Kidney (tissue), 14 donors: ENCODE data around the gene KRT73. TPM values are rescaled to one million over a fixed set of nuclear protein-coding genes. Genes with fewer than 3 reads are reported as not detected.

ENCODE experiments used
- DNase-seq, 5 donors: peaks; one replicate each; pipeline ENCODE4 v3.0.0-alpha.2; 2013 to 2020
- FAIRE-seq: peaks from 2 replicates; lab custom pipeline; 2012; peaks lifted over from hg19 to GRCh38; lab: Jason Lieb, UNC
- H3K27ac ChIP-seq, 2 donors: one replicate each; pipeline ENCODE4 v1.7.0; 2013; ENCODE audit warnings: low read depth in 2 of 2, low read length in 2 of 2, inconsistent platforms in 1 of 2
- H3K27me3 ChIP-seq: one replicate; pipeline ENCODE4 v1.7.1; 2013; ENCODE audit warnings: low read length, inconsistent platforms; ENCODE audit not compliant: control insufficient read depth, insufficient read depth
- H3K36me3 ChIP-seq, 3 donors: one replicate each; pipeline versions ENCODE4 v1.7.0 to v1.7.1; 2013; ENCODE audit warnings: low read length in 3 of 3, control low read depth in 1 of 3, inconsistent platforms in 1 of 3; ENCODE audit not compliant: insufficient read depth in 3 of 3, control insufficient read depth in 2 of 3
- H3K4me1 ChIP-seq, 3 donors: one replicate each; pipeline versions ENCODE4 v1.7.0 to v1.7.1; 2013; ENCODE audit warnings: low read length in 3 of 3, inconsistent platforms in 1 of 3, low read depth in 1 of 3; ENCODE audit not compliant: control insufficient read depth in 2 of 3, insufficient read depth in 2 of 3
- H3K4me3 ChIP-seq, 3 donors: one replicate each; pipeline versions ENCODE4 v1.7.0 to v1.8.1; 2013; ENCODE audit warnings: low read length in 3 of 3, control low read depth in 1 of 3, inconsistent platforms in 1 of 3
- H3K9ac ChIP-seq, 3 donors: one replicate each; pipeline versions ENCODE4 v1.7.0 to v1.7.1; 2013; ENCODE audit warnings: low read length in 3 of 3, control low read depth in 1 of 3, inconsistent platforms in 1 of 3
- H3K9me3 ChIP-seq, 3 donors: one replicate each; pipeline versions ENCODE4 v1.7.0 to v1.7.1; 2013; ENCODE audit warnings: low read length in 3 of 3, control low read depth in 1 of 3, inconsistent platforms in 1 of 3; ENCODE audit not compliant: control insufficient read depth in 2 of 3, insufficient read depth in 1 of 3
- intact Hi-C: fragments of 100-400 bp; cut with DNase I; formaldehyde crosslinking; loops from one replicate; pipeline ENCODE4 v1.11.1; 2022
- polyA plus RNA-seq: library from polyadenylated mRNA; stranded (reverse); fragments of 350-450 nt; fragmentation: Illumina TruSeq; extraction: RNeasy Lipid Tissue Mini Kit (QIAGEN cat#74804); gene quantifications from one replicate; pipeline ENCODE4 v1.2.3, GENCODE V29; 2014; ENCODE audit warnings: low read depth, low replicate concordance; ENCODE audit not compliant: insufficient read depth
- total RNA-seq: library from RNA; stranded (reverse); fragmentation: NEBNext Ultra II Directional; extraction: Animal tissue kit (Norgen Biotek cat#: 25700); gene quantifications from one replicate; pipeline ENCODE4 v1.2.1, GENCODE V29; 2021
- TF ChIP-seq, protein P1 (sequence below): IDR thresholded peaks from 3 replicates; pipeline ENCODE4 v1.5.1; 2012; ENCODE audit warnings: mild to moderate bottlenecking, moderate library complexity, borderline replicate concordance; ENCODE audit not compliant: insufficient read depth; ENCODE audit errors: extremely low read depth
- donor health status: control.
- donor health status: control.
- donor health status: control.
- donor health status: control.
- donor health status: control.
- donor health status: DM: yes; HTN: yes; CAD: no.
- donor health status: Normal renal cell carcinoma (clear cell type).

The KRT73 gene
- total and polyA plus RNA-seq, 2 donors from 2014 or later = not detected

GRCh38 chr12:52658196-52658595, 39.8 kb upstream of the KRT73 start:
- no peaks in the 10 kb centered on the region for H3K27me3 ChIP-seq
- FAIRE-seq = no peak
- no peak overlapping the region for H3K27ac ChIP-seq
- H3K9me3 ChIP-seq = no peaks in the 10 kb centered on the region
- DNase-seq = no peak
- no peaks in the 10 kb centered on the region for H3K36me3 ChIP-seq
- H3K4me3 ChIP-seq = no peak overlapping the region
- intact Hi-C loops = no loop called here
- H3K9ac ChIP-seq = no peak overlapping the region
- TF ChIP-seq, protein P1, sequence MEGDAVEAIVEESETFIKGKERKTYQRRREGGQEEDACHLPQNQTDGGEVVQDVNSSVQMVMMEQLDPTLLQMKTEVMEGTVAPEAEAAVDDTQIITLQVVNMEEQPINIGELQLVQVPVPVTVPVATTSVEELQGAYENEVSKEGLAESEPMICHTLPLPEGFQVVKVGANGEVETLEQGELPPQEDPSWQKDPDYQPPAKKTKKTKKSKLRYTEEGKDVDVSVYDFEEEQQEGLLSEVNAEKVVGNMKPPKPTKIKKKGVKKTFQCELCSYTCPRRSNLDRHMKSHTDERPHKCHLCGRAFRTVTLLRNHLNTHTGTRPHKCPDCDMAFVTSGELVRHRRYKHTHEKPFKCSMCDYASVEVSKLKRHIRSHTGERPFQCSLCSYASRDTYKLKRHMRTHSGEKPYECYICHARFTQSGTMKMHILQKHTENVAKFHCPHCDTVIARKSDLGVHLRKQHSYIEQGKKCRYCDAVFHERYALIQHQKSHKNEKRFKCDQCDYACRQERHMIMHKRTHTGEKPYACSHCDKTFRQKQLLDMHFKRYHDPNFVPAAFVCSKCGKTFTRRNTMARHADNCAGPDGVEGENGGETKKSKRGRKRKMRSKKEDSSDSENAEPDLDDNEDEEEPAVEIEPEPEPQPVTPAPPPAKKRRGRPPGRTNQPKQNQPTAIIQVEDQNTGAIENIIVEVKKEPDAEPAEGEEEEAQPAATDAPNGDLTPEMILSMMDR = no peak
- no peaks in the 10 kb centered on the region for H3K4me1 ChIP-seq

- DNase-seq (no peak), FAIRE-seq (no peak)
- no peaks in the 10 kb centered on the region for H3K36me3 ChIP-seq
- no peaks in the 10 kb centered on the region for H3K9me3 ChIP-seq
- no peak overlapping the region for H3K9ac ChIP-seq
- H3K27ac ChIP-seq = no peak overlapping the region
- intact Hi-C loops = no loop called here
- no peak overlapping the region for H3K4me3 ChIP-seq
- TF ChIP-seq, protein P1 = no peak
- H3K4me1 ChIP-seq = no peaks in the 10 kb centered on the region
- no peaks in the 10 kb centered on the region for H3K27me3 ChIP-seq
Observed at GRCh38 chr12:52657250-52657902, 39.0 kb upstream of the KRT73 start.

DNA sequence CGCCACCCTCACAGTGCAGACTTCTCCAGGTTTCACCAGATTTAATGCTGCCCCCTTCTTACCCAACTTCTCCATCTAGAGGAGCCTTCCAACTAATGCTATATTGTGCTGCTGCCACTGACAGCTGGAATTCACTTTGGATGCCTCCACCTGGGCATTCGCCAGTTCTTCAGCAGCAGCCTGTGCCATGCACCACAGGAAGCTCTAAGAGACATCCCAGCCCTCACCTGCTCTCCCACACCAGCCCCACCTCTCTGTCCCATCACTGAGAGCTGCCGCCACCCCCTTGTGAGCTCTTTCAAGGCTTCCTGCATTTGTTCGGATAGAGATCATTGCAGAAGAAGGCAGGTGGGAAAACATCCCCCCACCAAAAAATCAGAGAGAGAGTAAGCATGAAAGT, 38.3 kb upstream of the KRT73 start:
- intact Hi-C loops = no loop called here
- H3K4me1 ChIP-seq = no peaks in the 10 kb centered on the region
- no peak for FAIRE-seq

More for the DNA sequence above, 38.3 kb upstream of the KRT73 start:
- no peaks in the 10 kb centered on the region for H3K27me3 ChIP-seq
- no peaks in the 10 kb centered on the region for H3K36me3 ChIP-seq
- TF ChIP-seq, protein P1 = no peak
- no peaks in the 10 kb centered on the region for H3K9me3 ChIP-seq
- DNase-seq = no peak
- H3K9ac ChIP-seq = no peak overlapping the region
- no peak overlapping the region for H3K27ac ChIP-seq
- H3K4me3 ChIP-seq = no peak overlapping the region
